IPS DF 6.9 (cell line): ENCODE results near the gene SPA17.
A peak's percentile ranks its signal among the peaks of the same experiment; 100 is the strongest.

ENCODE experiments used
- DNase-seq: peaks from one replicate; pipeline ENCODE4 v3.0.0-alpha.2; 2013; ENCODE audit warnings: low read depth, low spot score
- H3K27ac ChIP-seq: one replicate; pipeline ENCODE4 v1.5.1; 2013; ENCODE audit warnings: low read length, control low read depth
- H3K27me3 ChIP-seq: 2 replicates; pipeline ENCODE4 v1.6.1; 2013; ENCODE audit warnings: mild to moderate bottlenecking, low read length; ENCODE audit not compliant: control insufficient read depth, insufficient read depth
- H3K36me3 ChIP-seq: 2 replicates; pipeline ENCODE4 v1.6.1; 2013; ENCODE audit warnings: low read length; ENCODE audit not compliant: control insufficient read depth, insufficient read depth
- H3K4me1 ChIP-seq: 2 replicates; pipeline ENCODE4 v1.6.1; 2013; ENCODE audit warnings: low read length; ENCODE audit not compliant: control insufficient read depth, insufficient read depth
- H3K4me3 ChIP-seq: 2 replicates; pipeline ENCODE4 v1.5.1; 2013; ENCODE audit warnings: mild to moderate bottlenecking, low read length
- H3K9me3 ChIP-seq: 2 replicates; pipeline ENCODE4 v1.6.1; 2013; ENCODE audit warnings: low read length, inconsistent platforms; ENCODE audit not compliant: control insufficient read depth, insufficient read depth
- WGBS: extraction: QIAGEN DNeasy Blood & Tissue Kit; methylation state at CpG from one replicate; pipeline ENCODE4 v1.1.7; 2013; ENCODE audit warnings: mixed read lengths, missing lambda C conversion rate; ENCODE audit not compliant: insufficient read length, insufficient coverage; 5-methylcytosine and 5-hydroxymethylcytosine counted together

The SPA17 gene

DNA sequence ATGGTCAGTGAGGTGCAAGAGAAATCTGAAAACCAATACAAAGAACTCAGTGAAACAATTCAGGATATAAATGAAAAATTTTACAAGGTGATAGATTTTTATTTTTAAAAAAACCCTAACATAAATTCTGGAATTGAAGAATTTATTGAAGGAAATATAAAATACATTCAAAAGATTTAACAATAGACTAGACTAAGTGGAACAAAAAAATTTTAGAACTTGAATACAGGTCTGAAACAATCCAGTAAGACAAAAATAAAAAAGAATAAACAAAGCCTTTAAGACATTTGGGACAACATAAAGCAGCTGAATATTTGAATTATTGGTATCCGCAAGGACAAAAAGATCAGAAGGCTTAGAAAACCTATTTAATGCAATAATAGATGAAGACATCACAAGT lies 8.7 kb downstream of the SPA17 start:
- no peak overlapping the region for H3K4me3 ChIP-seq
- H3K27ac ChIP-seq: no peak overlapping the region
- WGBS: no CpG with 5 or more reads among the region's 1 CpG
- no peaks in the 10 kb centered on the region for H3K27me3 ChIP-seq
- H3K36me3 ChIP-seq: no peaks in the 10 kb centered on the region
- no peaks in the 10 kb centered on the region for H3K9me3 ChIP-seq
- H3K4me1 ChIP-seq: no peaks in the 10 kb centered on the region
- no peak for DNase-seq

DNA sequence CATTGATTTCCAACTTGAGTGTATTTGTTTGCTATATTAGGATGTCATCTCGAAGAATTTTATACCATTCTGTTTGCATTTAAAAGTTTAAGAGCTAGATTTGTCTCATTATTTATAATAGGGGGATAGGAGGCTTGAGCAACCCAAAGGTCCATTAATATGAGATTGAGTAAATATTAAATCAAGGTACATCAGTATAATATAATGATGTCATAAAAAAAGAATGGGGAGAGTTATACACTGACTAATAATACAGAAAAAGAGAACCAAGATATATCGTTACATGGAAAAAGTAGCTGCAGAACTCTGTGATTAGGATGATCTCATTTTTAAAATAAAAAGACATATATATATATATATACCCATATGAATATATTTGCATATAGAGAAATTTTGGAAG lies 19.4 kb downstream of the SPA17 start:
- no peaks in the 10 kb centered on the region for H3K36me3 ChIP-seq
- no CpG with 5 or more reads among the region's 2 CpGs for WGBS
- no peaks in the 10 kb centered on the region for H3K27me3 ChIP-seq
- no peak for DNase-seq
- no peaks in the 10 kb centered on the region for H3K9me3 ChIP-seq
- no peak overlapping the region for H3K4me3 ChIP-seq
- H3K27ac ChIP-seq: no peak overlapping the region
- H3K4me1 ChIP-seq: no peaks in the 10 kb centered on the region

DNA sequence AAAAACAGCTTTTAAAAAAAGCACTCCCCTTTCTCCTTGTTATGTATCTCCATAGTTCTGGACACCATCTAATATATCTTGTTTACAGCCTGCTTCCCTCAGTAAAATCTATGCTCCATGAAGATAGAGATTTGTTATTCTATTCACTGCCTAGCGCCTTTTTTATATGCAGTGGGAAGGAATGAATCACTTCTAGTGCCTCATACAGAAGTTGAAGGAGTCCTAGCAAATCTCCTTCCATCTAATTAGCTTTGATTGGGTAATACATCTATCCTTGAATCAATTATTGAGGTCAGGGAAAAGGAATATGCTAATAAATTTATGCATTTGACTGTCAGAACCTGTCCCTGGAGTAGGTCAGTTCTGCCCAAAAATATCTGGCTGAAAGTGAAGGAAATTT lies 25.8 kb downstream of the SPA17 start:
- no peaks in the 10 kb centered on the region for H3K27me3 ChIP-seq
- no CpG with 5 or more reads among the region's 1 CpG for WGBS
- no peaks in the 10 kb centered on the region for H3K9me3 ChIP-seq
- no peaks in the 10 kb centered on the region for H3K4me1 ChIP-seq
- H3K4me3 ChIP-seq: no peak overlapping the region
- DNase-seq: no peak
- no peak overlapping the region for H3K27ac ChIP-seq
- no peaks in the 10 kb centered on the region for H3K36me3 ChIP-seq

DNA sequence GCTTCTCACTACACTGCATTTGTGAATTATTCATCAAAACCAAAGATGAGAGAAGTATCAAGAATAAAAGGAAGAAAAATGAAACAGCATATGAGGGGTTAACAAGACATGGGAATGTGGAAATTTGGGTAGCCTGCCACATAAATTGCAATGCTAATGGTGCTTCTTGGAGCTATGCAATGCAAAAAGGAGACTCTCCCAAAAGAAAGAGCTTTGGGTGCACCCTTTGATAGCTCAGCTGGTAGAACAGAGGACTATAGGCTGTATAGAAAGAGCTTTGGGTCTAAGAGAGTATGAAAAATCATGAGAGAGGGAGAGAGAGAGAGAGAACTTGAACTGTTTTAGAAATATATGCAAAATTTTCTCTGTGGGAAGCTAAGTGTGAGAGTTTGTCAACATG lies 26.3 kb downstream of the SPA17 start:
- Histone ChIP-seq H3K27me3 (no peaks in the 10 kb centered on the region), H3K4me1 (no peaks in the 10 kb centered on the region), H3K36me3 (no peaks in the 10 kb centered on the region), H3K9me3 (no peaks in the 10 kb centered on the region), H3K4me3 (no peak overlapping the region), H3K27ac (no peak overlapping the region)
- DNase-seq: no peak

DNA sequence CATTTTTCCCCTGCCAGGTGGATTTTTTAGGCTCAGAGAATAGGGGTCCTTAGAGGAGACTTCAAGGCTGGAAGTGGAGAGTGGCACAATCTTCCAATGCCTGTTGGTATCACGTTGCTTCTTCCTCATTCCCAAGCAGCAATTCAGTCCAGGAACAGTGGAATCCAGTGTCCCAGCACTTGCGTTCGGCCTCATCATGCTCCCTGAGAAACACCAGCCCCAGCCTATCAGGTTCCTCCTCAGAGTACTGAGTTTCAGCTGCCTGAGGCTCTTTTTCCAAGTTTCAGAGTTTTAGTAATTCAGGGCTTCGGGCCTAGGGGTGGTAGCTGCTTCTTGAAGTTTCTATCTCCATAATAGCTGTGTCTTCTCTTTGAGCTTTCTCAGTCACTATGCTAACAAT lies 34.1 kb downstream of the SPA17 start:
- Histone ChIP-seq H3K4me3 (no peak overlapping the region), H3K27ac (no peak overlapping the region), H3K4me1 (no peaks in the 10 kb centered on the region), H3K36me3 (no peaks in the 10 kb centered on the region), H3K27me3 (no peaks in the 10 kb centered on the region), H3K9me3 (no peaks in the 10 kb centered on the region)
- no CpG with 5 or more reads among the region's 4 CpGs for WGBS
- no peak for DNase-seq

DNA sequence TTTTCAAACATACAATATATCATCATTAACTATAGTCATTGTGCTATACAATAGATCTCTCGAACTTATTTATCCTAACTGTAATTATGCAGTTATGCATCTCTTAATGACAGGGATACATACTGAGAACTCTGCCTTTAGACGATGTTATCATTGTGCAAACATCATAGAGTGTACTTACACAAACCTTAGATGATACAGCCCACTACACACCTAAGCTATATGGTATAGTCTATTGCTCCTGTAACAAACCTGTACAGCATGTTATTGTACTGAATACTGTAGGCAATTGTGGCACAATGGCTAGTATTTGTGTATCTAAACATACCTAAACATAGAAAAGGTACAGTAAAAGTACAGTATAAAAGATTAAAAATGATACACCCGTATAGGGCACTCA lies 38.7 kb downstream of the SPA17 start:
- H3K4me3 ChIP-seq: no peak overlapping the region
- no peaks in the 10 kb centered on the region for H3K36me3 ChIP-seq
- no peak for DNase-seq
- H3K4me1 ChIP-seq: no peaks in the 10 kb centered on the region
- WGBS: no CpG with 5 or more reads among the region's 3 CpGs
- H3K9me3 ChIP-seq: no peaks in the 10 kb centered on the region
- no peak overlapping the region for H3K27ac ChIP-seq
- peaks cover 16% of the 10 kb centered on the region for H3K27me3 ChIP-seq

DNA sequence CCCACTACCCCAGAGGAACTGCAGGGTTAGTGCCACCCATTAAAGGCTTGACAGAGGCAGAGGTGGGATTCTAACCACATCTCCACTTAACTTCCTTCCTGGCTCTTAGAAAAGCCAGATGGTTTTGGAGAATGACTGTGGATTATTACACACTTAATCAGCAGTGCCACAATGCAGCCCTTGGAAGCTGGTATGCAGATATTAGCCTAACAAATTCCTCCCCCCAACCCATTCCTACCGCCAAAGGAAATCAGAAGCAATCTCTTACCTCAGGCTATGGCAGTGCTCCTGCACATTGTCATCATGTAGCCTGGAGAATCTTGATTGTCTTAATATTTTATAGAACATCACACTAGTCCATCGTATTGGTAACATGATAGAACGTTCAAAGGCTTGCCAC lies 42.9 kb downstream of the SPA17 start:
- H3K27ac ChIP-seq: no peak overlapping the region
- DNase-seq: no peak
- no peaks in the 10 kb centered on the region for H3K4me1 ChIP-seq
- no peaks in the 10 kb centered on the region for H3K36me3 ChIP-seq
- no CpG with 5 or more reads among the region's 3 CpGs for WGBS
- H3K27me3 ChIP-seq: peaks cover 51% of the 10 kb centered on the region
- H3K4me3 ChIP-seq: no peak overlapping the region
- no peaks in the 10 kb centered on the region for H3K9me3 ChIP-seq

DNA sequence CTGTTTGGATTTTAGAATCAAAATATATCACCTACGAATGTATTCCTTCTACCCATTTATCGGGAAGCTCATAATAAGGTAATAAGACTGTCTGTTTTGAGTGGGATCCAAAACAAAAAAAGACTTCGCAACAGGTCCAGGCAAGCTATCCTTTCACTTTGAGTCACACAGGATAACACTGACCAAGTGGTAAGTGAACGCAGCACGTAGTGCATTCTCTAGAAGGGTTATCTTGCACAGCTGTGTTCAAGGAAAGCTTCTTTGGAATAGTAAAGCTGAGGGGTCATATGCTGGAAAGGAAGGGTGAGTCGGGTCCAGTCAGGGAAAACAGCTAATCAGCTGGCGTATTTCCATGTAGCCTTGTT lies 43.7 kb downstream of the SPA17 start:
- Histone ChIP-seq H3K36me3 (no peaks in the 10 kb centered on the region), H3K27me3 (peaks cover 58% of the 10 kb centered on the region), H3K27ac (no peak overlapping the region), H3K9me3 (no peaks in the 10 kb centered on the region), H3K4me1 (no peaks in the 10 kb centered on the region), H3K4me3 (no peak overlapping the region)
- DNase-seq: no peak
- no CpG with 5 or more reads among the region's 7 CpGs for WGBS

DNA sequence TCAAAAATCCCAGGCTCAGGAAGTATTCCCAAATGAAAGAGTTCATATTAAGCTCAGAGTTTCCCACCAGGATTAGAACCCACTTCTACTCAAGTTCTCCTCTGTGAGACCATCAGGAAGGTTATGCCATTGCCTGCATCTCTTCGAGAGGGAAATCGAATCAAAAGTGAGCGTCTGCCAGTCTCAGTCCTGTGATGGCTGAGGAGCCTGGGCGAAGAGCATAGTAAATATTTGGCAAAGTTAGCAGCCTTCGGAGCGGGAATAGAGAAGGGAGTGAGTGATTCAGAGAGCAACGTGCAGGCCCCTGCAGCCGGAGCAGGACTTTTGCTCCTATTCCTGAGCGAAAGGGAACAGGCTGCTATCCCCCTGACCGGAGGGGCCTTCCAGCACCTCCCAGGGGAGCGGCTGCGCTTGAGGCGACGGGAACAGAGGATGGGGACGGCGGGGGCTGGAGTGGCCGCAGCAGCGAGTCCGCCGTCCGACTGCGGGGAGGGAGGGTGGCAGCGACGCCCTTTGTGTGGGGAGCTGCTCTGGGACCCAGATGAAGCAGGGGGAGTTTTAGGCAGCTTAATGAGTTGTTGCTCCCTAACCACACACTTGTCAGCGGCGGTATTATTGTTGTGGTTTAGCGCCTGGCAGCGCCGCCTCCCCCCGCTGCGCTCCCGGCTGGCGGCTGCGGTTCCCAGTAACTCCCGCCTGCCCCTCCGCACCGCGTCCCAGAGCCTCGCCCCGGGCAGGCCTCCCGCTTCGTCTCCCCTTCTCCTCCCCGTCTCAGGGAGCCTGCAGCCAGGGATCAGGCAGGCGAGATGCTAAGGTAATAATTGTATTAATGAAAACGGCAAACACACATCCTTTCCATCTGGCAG lies 44.3 kb downstream of the SPA17 start:
- no peak overlapping the region for H3K27ac ChIP-seq
- no peak for DNase-seq
- H3K4me1 ChIP-seq: no peaks in the 10 kb centered on the region
- no peaks in the 10 kb centered on the region for H3K36me3 ChIP-seq
- WGBS: no CpG with 5 or more reads among the region's 45 CpGs
- no peaks in the 10 kb centered on the region for H3K9me3 ChIP-seq
- peaks cover 63% of the 10 kb centered on the region for H3K27me3 ChIP-seq
- peak overlapping the region; percentile 32; the same call in 1 of the 2 replicates for H3K4me3 ChIP-seq

DNA sequence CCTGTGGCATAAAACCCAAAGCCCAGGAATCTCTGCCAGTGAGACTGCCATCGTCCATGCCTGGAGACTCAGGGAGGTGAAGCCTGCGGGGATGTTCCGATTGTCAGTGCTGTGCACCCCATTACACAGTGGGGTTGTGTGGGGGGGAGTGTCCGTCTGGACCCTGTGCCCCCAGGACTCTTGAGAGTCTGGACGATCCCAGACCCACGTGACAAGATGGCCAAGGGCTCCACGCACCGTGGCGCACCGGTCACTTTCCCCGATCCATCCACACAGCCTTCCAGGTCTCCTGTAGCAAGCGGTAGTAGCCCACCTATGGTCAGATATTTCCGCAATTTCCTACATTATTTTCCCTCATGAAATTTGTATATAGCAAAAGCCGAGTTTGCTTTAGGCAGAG lies 45.1 kb downstream of the SPA17 start:
- DNase-seq: no peak
- no peak overlapping the region for H3K4me3 ChIP-seq
- no CpG with 5 or more reads among the region's 14 CpGs for WGBS
- H3K9me3 ChIP-seq: no peaks in the 10 kb centered on the region
- no peak overlapping the region for H3K27ac ChIP-seq
- H3K4me1 ChIP-seq: no peaks in the 10 kb centered on the region
- peaks cover 63% of the 10 kb centered on the region for H3K27me3 ChIP-seq
- H3K36me3 ChIP-seq: no peaks in the 10 kb centered on the region

DNA sequence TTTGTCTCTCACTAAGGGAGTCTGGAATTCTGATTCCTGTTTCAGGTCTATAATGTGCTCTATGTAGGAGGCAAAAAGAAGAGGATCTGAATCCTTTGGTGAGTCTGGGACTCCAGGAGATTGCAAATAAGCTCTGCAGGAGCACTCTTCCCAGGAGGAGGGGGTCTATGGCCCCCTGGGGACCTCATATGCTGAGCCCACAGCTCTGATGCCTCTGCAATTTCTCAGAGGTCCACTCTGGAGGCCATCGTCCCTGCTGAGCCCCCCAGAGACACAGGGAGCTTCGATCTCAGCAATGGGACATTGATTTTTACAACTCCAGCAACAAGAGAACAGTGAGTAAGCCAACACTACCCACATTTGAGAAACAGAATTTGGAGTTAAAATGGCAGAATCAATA lies 45.8 kb downstream of the SPA17 start:
- H3K27ac ChIP-seq: no peak overlapping the region
- no peak overlapping the region for H3K4me3 ChIP-seq
- peaks cover 63% of the 10 kb centered on the region for H3K27me3 ChIP-seq
- H3K9me3 ChIP-seq: no peaks in the 10 kb centered on the region
- no peaks in the 10 kb centered on the region for H3K4me1 ChIP-seq
- no CpG with 5 or more reads among the region's 2 CpGs for whole genome bisulfite sequencing
- H3K36me3 ChIP-seq: no peaks in the 10 kb centered on the region
- no peak for DNase-seq
